HG03159 (cell line): ENCODE data around the gene LDHD.

Experiments
- ATAC-seq: cut with Tn5 transposase; IDR thresholded peaks from one replicate; pipeline ENCODE4 v1.9.1; 2021; ENCODE audit warnings: mild to moderate bottlenecking, moderate library complexity; ENCODE audit not compliant: unreplicated experiment

The LDHD gene

DNA sequence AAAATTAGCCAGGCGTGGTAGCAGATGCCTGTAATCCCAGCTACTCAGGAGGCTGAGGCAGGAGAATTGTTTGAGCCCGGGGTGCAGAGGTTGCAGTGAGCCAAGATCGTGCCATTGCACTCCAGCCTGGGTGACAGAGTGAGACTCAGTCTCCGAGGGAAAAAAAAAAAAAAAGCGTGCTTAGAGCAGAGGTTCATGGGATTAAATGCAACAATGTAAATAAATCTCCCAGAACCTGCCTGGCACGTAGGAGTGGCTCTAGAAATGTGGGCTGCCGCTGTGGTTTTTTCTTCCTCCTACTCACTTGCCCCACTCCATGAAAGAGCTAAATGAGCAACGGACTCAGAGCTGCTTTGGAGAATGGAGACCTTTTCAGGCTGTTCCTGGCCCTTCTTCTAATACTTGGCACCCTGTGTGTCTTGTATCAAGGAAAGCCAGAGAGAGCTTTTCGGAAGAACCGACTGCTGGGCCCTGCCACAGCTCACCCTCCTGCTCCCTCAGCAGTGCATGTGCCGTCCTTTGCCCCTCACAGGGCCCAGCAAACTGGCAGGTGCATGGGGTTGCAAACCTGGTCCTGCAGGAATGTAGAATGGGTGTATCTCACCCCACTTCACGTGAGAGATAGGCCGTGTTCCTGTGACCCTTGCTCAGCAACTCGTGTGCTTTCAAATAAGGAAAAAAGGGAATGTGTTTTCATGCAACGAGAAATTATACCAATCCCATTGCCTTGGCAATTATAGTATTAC, 52.0 kb downstream of the LDHD start:
- ATAC-seq, result no peak

- ATAC-seq, result no peak
Observed at GRCh38 chr16:75063549-75064088, 53.0 kb downstream of the LDHD start.

- ATAC-seq, result no peak
Observed at GRCh38 chr16:75062976-75063346, 53.6 kb downstream of the LDHD start.

GRCh38 chr16:75062135-75062975, 54.2 kb downstream of the LDHD start:
- ATAC-seq, result no peak
